SK-N-SH treated with all-trans-retinoic acid at 6 μM for 48 hours (cell line): Measurements from ENCODE around the gene FBLN5.

ENCODE experiments used
- ATAC-seq: fragments of 200-7000 bp; cut with Tn5 transposase; 3 replicates; pipeline ENCODE4 v1.9.1; 2020; ENCODE audit warnings: mild to moderate bottlenecking, moderate library complexity
- ARNTL ChIP-seq: fragments of 450-650 bp; formaldehyde crosslinking; IDR thresholded peaks from 2 replicates; pipeline ENCODE4 v1.5.0; 2020; ENCODE audit warnings: low read depth, mild to moderate bottlenecking, moderate library complexity, borderline replicate concordance
- BACH2 ChIP-seq: fragments of 250-450 bp; sonication (Bioruptor Pico); IDR thresholded peaks from 2 replicates; pipeline ENCODE4 v1.9.0; 2021; ENCODE audit warnings: mild to moderate bottlenecking, borderline replicate concordance
- CREB5 ChIP-seq: fragments of 250-450 bp; sonication (Bioruptor Pico); IDR thresholded peaks from 2 replicates; pipeline ENCODE4 v1.5.1; 2020; ENCODE audit warnings: low read depth, mild to moderate bottlenecking, moderate library complexity
- CSDC2 ChIP-seq: fragments of 250-450 bp; sonication (Bioruptor Pico); IDR thresholded peaks from 2 replicates; pipeline ENCODE4 v1.5.0; 2020; ENCODE audit warnings: mild to moderate bottlenecking, moderate library complexity
- CSRNP3 ChIP-seq: fragments of 250-450 bp; sonication (Bioruptor Pico); IDR thresholded peaks from 2 replicates; pipeline ENCODE4 v1.5.1; 2021; ENCODE audit warnings: mild to moderate bottlenecking, moderate library complexity
- ESRRG ChIP-seq: fragments of 250-450 bp; sonication (Bioruptor Pico); IDR thresholded peaks from 2 replicates; pipeline ENCODE4 v1.6.1; 2021; ENCODE audit warnings: mild to moderate bottlenecking
- GLIS3 ChIP-seq: fragments of 250-450 bp; sonication (Bioruptor Pico); IDR thresholded peaks from 2 replicates; pipeline ENCODE4 v1.5.0; 2020; ENCODE audit warnings: mild to moderate bottlenecking, moderate library complexity
- ISL1 ChIP-seq: fragments of 250-450 bp; sonication (Bioruptor Pico); IDR thresholded peaks from 2 replicates; pipeline ENCODE4 v2.1.2; 2022; ENCODE audit warnings: mild to moderate bottlenecking, moderate library complexity
- PATZ1 ChIP-seq: fragments of 250-450 bp; sonication (Bioruptor Pico); IDR thresholded peaks from 2 replicates; pipeline ENCODE4 v1.8.0; 2020; ENCODE audit warnings: mild to moderate bottlenecking, moderate library complexity, borderline replicate concordance
- POU6F1 ChIP-seq: fragments of 250-450 bp; sonication (Bioruptor Pico); IDR thresholded peaks from 2 replicates; pipeline ENCODE4 v1.8.0; 2021; ENCODE audit warnings: low read depth, mild to moderate bottlenecking, moderate library complexity, borderline replicate concordance
- PPARA ChIP-seq: fragments of 250-450 bp; sonication (Bioruptor Pico); IDR thresholded peaks from 2 replicates; pipeline ENCODE4 v1.5.0; 2020; ENCODE audit warnings: mild to moderate bottlenecking, borderline replicate concordance
- RARB ChIP-seq: fragments of 250-450 bp; sonication (Bioruptor Pico); IDR thresholded peaks from 2 replicates; pipeline ENCODE4 v1.8.0; 2021; ENCODE audit warnings: mild to moderate bottlenecking, moderate library complexity
- SNAI2 ChIP-seq: fragments of 250-450 bp; sonication (Bioruptor Pico); IDR thresholded peaks from 2 replicates; pipeline ENCODE4 v1.5.0; 2020; ENCODE audit warnings: mild to moderate bottlenecking, moderate library complexity
- TCF4 ChIP-seq: fragments of 250-450 bp; sonication (Bioruptor Pico); IDR thresholded peaks from 2 replicates; pipeline ENCODE4 v1.8.0; 2021; ENCODE audit warnings: mild to moderate bottlenecking, moderate library complexity, borderline replicate concordance
- TOX ChIP-seq: fragments of 250-450 bp; sonication (Bioruptor Pico); IDR thresholded peaks from 2 replicates; pipeline ENCODE4 v1.8.0; 2021; ENCODE audit warnings: mild to moderate bottlenecking, moderate library complexity, borderline replicate concordance
- TSHZ2 ChIP-seq: fragments of 250-450 bp; sonication (Bioruptor Pico); IDR thresholded peaks from 2 replicates; pipeline ENCODE4 v1.5.0; 2020; ENCODE audit warnings: mild to moderate bottlenecking, moderate library complexity
- ZC3H10 ChIP-seq: fragments of 250-450 bp; sonication (Bioruptor Pico); IDR thresholded peaks from 2 replicates; pipeline ENCODE4 v1.5.1; 2021; ENCODE audit warnings: mild to moderate bottlenecking, moderate library complexity
- ZFP3 ChIP-seq: fragments of 250-450 bp; sonication (Bioruptor Pico); IDR thresholded peaks from 2 replicates; pipeline ENCODE4 v1.5.0; 2020; ENCODE audit warnings: mild to moderate bottlenecking, moderate library complexity
- ZFP30 ChIP-seq: fragments of 450-650 bp; formaldehyde crosslinking; IDR thresholded peaks from 2 replicates; pipeline ENCODE4 v1.5.0; 2022; ENCODE audit warnings: mild to moderate bottlenecking, moderate library complexity
- ZNF565 ChIP-seq: fragments of 450-650 bp; formaldehyde crosslinking; conservative IDR thresholded peaks from 2 replicates; pipeline ENCODE4 v1.5.0; 2020; ENCODE audit warnings: low read depth, mild to moderate bottlenecking, moderate library complexity
- ZNF70 ChIP-seq: fragments of 450-650 bp; formaldehyde crosslinking; IDR thresholded peaks from 2 replicates; pipeline ENCODE4 v1.5.0; 2020; ENCODE audit warnings: mild to moderate bottlenecking, moderate library complexity
- ZNF8 ChIP-seq: fragments of 450-650 bp; formaldehyde crosslinking; IDR thresholded peaks from 2 replicates; pipeline ENCODE4 v1.5.0; 2020; ENCODE audit warnings: mild to moderate bottlenecking, moderate library complexity

Gene FBLN5

GRCh38 chr14:91957876-91958313 is 10.4 kb upstream of the FBLN5 start (continued):
- TF ChIP-seq TSHZ2 (CRISPR knock-in tag) = no peak
- TF ChIP-seq TCF4 (CRISPR knock-in tag) = no peak
- no peak for TF ChIP-seq CREB5 (CRISPR knock-in tag)

GRCh38 chr14:91956616-91957015 is 9.1 kb upstream of the FBLN5 start:
- no peak for ATAC-seq
- TF ChIP-seq ZNF70 = no peak
- TF ChIP-seq CSRNP3 (CRISPR knock-in tag) = no peak
- no peak for TF ChIP-seq CSDC2 (CRISPR knock-in tag)
- no peak for TF ChIP-seq GLIS3
- TF ChIP-seq ZFP3 = no peak
- TF ChIP-seq ZFP30 (CRISPR knock-in tag) = no peak
- no peak for TF ChIP-seq ZNF8
- TF ChIP-seq SNAI2 (CRISPR knock-in tag) = no peak
- no peak for TF ChIP-seq ARNTL
- no peak for TF ChIP-seq ESRRG (CRISPR knock-in tag)
- no peak for TF ChIP-seq PPARA (CRISPR knock-in tag)

- TF ChIP-seq ZNF8 (no peak), ESRRG (CRISPR knock-in tag) (no peak), RARB (CRISPR knock-in tag) (no peak), GLIS3 (no peak), PATZ1 (CRISPR knock-in tag) (no peak), ZNF565 (no peak), TSHZ2 (CRISPR knock-in tag) (no peak), TCF4 (CRISPR knock-in tag) (no peak), CSRNP3 (CRISPR knock-in tag) (no peak), ZNF70 (no peak), ARNTL (no peak), ZFP30 (CRISPR knock-in tag) (no peak), ZC3H10 (CRISPR knock-in tag) (no peak), ISL1 (CRISPR knock-in tag) (no peak), POU6F1 (CRISPR knock-in tag) (no peak), BACH2 (CRISPR knock-in tag) (no peak), ZFP3 (no peak), TOX (no peak), SNAI2 (CRISPR knock-in tag) (no peak)
- no peak for ATAC-seq
Observed at GRCh38 chr14:91955168-91955567, 7.7 kb upstream of the FBLN5 start.
